Kidney glomerular epithelial cell (primary cell): ENCODE data around the gene ETNK2.
A peak's percentile ranks its signal among the peaks of the same experiment; 100 is the strongest.

Experiments
- DNase-seq: peaks from one replicate; lab custom pipeline; 2025; lab: John Stamatoyannopoulos, UW

ETNK2 gene

GRCh38 chr1:204177133-204177532 is 25.3 kb upstream of the ETNK2 start:
- no peak for DNase-seq

- DNase-seq, result no peak
Observed at GRCh38 chr1:204176049-204176448, 24.2 kb upstream of the ETNK2 start.

- DNase-seq, result no peak
Observed at GRCh38 chr1:204174958-204175357, 23.1 kb upstream of the ETNK2 start.

- no peak for DNase-seq
Observed at GRCh38 chr1:204172404-204173029, 20.7 kb upstream of the ETNK2 start.

GRCh38 chr1:204171751-204172178 is 19.9 kb upstream of the ETNK2 start:
- peak; percentile 84 for DNase-seq

GRCh38 chr1:204170494-204171155 is 18.8 kb upstream of the ETNK2 start:
- DNase-seq, result no peak

- DNase-seq, result no peak
Observed at GRCh38 chr1:204169858-204170257, 18.0 kb upstream of the ETNK2 start.

GRCh38 chr1:204167730-204168129 is 15.9 kb upstream of the ETNK2 start:
- DNase-seq, result no peak

- no peak for DNase-seq
Observed at GRCh38 chr1:204166219-204166618, 14.4 kb upstream of the ETNK2 start, which contains the start of gene REN. REN (minus strand) TSS chr1:204166337; CDS start chr1:204166293, 44 bp downstream.

GRCh38 chr1:204162494-204163074 is 10.7 kb upstream of the ETNK2 start:
- DNase-seq, result peak; percentile 57

- no peak for DNase-seq
Observed at GRCh38 chr1:204161609-204162493, 10.0 kb upstream of the ETNK2 start.

GRCh38 chr1:204157962-204158361 is 6.1 kb upstream of the ETNK2 start:
- DNase-seq, result no peak

GRCh38 chr1:204155881-204156280 is 4.0 kb upstream of the ETNK2 start:
- no peak for DNase-seq

GRCh38 chr1:204154568-204155255 is 2.9 kb upstream of the ETNK2 start:
- no peak for DNase-seq

- no peak for DNase-seq
Observed at GRCh38 chr1:204153667-204154066, 1.8 kb upstream of the ETNK2 start.

- no peak for DNase-seq
Observed at GRCh38 chr1:204152310-204153044, 633 bp upstream of the ETNK2 start.

GRCh38 chr1:204150702-204151551 is 917 bp downstream of the ETNK2 start:
- DNase-seq, result no peak

GRCh38 chr1:204149635-204150565 is 1.9 kb downstream of the ETNK2 start:
- DNase-seq, result no peak

- DNase-seq, result no peak
Observed at GRCh38 chr1:204149107-204149506, 2.7 kb downstream of the ETNK2 start.
